GM18951 (cell line): ENCODE results near the gene POLL.

ENCODE experiments used
- POLR2A ChIP-seq: IDR thresholded peaks from 4 replicates; pipeline ENCODE4 v1.6.1; 2011; ENCODE audit warnings: mild to moderate bottlenecking; ENCODE audit not compliant: insufficient read length, insufficient read depth; ENCODE audit errors: extremely low read depth
- in situ Hi-C: fragments of 300-500 bp; cut with MboI; formaldehyde crosslinking; loops from one replicate; pipeline ENCODE4 v1.12.0; 2022; ENCODE audit warnings: low sequenced_read_pairs, mixed read lengths, inconsistent platforms; ENCODE audit not compliant: unreplicated experiment

POLL gene

GRCh38 chr10:101558671-101559595, 29.1 kb downstream of the POLL start:
- TF ChIP-seq POLR2A = no peak
- in situ Hi-C loops = no loop called here

GRCh38 chr10:101558204-101558603, 29.9 kb downstream of the POLL start:
- TF ChIP-seq POLR2A = no peak
- in situ Hi-C loops = no loop called here

GRCh38 chr10:101557541-101557940, 30.5 kb downstream of the POLL start:
- TF ChIP-seq POLR2A = no peak
- in situ Hi-C loops = no loop called here

- in situ Hi-C loops = no loop called here
- TF ChIP-seq POLR2A = no peak
Measured at GRCh38 chr10:101552442-101552841, 35.6 kb downstream of the POLL start.

- no peak for TF ChIP-seq POLR2A
- in situ Hi-C loops = no loop called here
Measured at GRCh38 chr10:101550965-101551364, 37.1 kb downstream of the POLL start.

- in situ Hi-C loops = no loop called here
- no peak for TF ChIP-seq POLR2A
Measured at GRCh38 chr10:101545898-101546297, 42.2 kb downstream of the POLL start.

- no peak for TF ChIP-seq POLR2A
- in situ Hi-C loops = no loop called here
Measured at GRCh38 chr10:101538446-101538845, 49.6 kb downstream of the POLL start.

GRCh38 chr10:101536800-101537199, 51.3 kb downstream of the POLL start:
- in situ Hi-C loops = no loop called here
- TF ChIP-seq POLR2A = no peak

- TF ChIP-seq POLR2A = no peak
- in situ Hi-C loops = no loop called here
Measured at GRCh38 chr10:101535949-101536348, 52.1 kb downstream of the POLL start.

GRCh38 chr10:101529725-101530553, 58.1 kb downstream of the POLL start:
- in situ Hi-C loops = no loop called here
- TF ChIP-seq POLR2A = no peak

GRCh38 chr10:101529207-101529606, 58.9 kb downstream of the POLL start:
- in situ Hi-C loops = no loop called here
- TF ChIP-seq POLR2A = no peak
